COLO829 (cell line): Measurements from ENCODE around the gene GATM.

Experiments
- DNase-seq: peaks from one replicate; pipeline ENCODE4 v3.0.0; 2012; ENCODE audit warnings: low spot score

GATM gene

DNA sequence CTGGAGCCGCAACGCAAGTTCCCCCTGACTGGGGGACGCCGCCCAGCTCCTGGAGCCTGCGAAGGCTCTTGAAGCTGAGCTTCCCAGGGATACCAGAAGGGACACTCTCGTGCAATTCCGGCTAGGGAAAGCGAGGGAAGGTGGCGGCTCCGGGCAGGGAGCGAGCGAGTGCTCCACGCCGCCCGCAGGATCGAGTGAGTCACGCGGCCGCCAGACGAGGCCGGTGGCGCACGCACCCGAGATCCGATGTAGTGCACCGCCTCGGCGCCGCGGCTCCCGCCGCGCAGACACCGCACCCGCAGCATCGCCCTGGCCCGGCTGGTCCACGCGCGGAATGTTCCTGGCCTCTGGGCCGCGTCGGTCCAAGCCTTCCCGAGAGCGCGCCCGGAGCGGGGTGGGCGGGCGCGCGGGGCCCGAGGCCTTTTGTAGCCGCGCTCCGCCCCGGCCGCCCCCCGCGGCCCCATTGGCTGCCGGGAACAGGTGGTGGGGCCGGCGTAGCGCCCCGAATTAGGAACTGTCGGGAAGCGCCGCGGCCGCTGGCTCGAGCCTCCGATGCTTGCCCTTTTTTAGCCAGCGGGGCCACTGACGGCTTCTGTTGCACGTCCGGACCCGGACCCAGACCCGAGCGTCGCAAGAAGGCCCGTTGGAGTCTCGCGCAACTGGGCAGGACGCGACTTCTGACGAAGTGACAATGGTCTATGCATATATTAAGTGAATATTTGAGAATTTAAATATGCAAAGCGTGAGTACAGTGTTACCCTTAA lies at the start of gene GATM:
TSS of gene GATM (minus strand) at position 396 of the 764 bp plus-strand sequence. CDS start at position 305, 91 bp downstream.
- DNase-seq, result no peak

- DNase-seq, result no peak
Observed at GRCh38 chr15:45427085-45427484, 48.7 kb upstream of the GATM start.

DNA sequence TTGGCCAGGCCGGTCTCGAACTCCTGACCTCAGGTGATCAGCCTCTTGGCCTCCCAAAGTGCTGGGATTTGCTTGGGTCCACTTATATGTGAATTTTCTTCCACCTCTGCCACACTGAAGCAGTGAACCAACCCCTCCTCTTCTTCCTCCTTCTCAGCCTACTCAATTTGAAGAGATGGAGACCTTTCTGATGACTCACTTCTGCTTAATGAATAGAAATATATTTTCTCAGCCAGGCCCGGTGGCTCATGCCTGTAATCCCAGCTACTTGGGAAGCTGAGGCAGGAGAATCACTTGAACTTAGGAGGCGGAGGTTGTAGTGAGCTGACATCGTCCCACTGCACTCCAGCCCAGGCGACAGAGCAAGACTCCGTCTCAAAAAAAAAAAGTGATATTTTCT lies 46.8 kb upstream of the GATM start:
- DNase-seq, result no peak

DNA sequence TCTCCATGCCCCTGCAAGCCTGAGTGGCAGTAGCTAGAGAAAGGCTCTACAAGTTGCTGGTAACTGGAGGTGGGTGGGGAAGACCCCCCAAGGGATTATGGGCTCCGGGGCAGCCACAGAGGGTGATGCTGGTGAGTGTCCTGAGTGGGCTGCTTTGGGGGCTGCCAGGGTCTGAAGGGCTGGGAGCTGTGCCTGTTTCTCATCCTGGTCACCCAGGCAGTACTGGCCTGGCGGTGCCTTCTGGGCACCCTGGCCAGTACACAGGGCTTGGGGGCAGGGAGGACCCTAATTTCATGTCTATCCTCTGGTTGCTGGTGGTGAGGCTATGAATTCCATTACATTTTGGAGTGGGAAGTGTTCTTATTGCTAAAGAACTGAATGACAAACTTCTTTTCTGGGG lies 46.1 kb upstream of the GATM start:
- no peak for DNase-seq

- DNase-seq, result no peak
Observed at GRCh38 chr15:45417303-45417950, 39.1 kb upstream of the GATM start.

DNA sequence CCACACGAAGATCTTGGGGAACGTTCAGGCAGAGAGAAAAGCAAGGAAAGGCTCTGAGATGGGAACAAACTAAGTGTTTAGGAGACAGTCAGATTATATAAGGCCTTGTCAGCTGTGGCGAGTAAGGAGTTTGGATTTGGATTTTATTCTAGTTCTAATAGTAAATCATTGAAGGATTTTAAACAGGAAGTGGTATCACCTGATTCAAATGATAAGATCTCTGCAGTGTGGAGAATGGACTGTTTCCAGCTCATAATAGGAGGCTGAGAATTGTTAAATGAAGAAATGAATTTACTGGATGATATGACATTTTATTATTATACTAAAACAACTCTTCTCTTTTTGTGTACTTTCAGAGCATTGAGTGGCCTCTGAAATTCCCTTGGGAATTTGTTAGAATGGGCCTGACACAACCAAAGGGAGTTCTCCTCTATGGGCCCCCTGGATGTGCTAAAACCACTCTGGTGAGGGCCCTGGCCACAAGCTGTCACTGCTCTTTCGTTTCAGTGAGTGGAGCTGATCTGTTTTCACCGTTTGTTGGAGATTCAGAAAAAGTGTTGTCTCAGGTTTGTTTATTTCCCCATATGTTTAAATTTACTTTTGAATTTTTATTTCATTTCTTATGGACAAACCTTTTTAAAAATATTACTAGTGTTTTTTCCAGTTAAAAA lies 36.0 kb upstream of the GATM start:
- no peak for DNase-seq

DNA sequence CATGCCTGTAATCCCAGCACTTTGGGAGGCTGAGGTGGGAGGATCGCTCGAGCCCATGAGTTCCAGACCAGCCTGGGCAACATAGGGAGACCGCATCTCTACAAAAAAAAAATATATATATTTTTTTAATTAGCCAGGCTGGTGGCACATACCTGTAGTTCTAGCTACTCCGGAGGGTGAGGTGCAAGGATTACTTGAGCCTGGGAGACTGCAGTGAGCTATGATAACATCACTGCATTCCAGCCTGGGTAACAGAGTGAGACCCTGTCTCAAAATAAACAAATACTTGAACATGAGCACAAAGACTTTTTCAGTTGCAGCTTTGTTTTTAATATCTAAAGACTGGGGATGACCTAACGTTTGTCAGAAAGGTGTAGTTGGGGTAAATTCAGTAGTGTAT lies 31.3 kb upstream of the GATM start:
- no peak for DNase-seq

GRCh38 chr15:45407786-45408185 lies 29.4 kb upstream of the GATM start:
- no peak for DNase-seq

DNA sequence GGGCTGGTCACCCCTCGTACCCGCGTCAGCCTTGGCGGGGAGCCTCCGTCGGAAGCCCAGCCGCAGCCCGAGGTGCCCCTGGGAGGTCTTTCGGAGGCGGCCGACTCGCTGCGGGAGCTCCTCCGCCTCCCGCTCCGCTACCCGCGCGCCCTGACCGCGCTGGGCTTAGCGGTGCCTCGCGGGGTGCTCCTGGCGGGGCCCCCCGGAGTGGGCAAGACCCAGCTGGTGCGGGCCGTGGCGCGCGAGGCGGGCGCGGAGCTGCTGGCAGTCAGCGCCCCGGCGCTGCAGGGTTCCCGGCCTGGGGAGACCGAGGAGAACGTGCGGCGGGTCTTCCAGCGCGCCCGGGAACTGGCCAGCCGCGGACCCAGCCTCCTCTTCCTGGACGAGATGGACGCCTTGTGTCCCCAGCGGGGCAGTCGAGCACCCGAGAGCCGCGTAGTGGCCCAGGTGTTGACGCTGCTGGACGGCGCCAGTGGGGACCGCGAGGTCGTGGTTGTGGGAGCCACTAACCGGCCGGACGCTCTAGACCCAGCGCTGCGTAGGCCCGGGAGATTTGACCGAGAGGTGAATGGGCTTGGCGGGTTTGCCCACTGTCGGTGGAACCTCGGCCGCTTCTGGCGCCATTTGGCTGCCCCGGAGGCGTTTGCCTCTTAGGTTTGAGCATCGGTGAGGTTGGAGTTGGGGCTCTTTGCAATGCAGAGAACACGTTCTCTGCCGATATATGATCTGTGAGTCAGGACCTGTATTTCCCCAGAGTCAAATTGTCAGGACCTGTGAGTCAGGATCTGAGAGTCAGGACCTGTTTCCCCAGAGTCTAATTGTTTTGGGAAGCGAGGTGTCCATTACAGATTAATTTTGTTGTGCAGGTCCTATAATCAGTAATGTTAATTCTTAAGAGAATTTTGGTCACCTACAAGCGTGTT lies 24.9 kb upstream of the GATM start:
- DNase-seq, result no peak

GRCh38 chr15:45402162-45402954 lies 24.0 kb upstream of the GATM start:
- peak; percentile 93 for DNase-seq

DNA sequence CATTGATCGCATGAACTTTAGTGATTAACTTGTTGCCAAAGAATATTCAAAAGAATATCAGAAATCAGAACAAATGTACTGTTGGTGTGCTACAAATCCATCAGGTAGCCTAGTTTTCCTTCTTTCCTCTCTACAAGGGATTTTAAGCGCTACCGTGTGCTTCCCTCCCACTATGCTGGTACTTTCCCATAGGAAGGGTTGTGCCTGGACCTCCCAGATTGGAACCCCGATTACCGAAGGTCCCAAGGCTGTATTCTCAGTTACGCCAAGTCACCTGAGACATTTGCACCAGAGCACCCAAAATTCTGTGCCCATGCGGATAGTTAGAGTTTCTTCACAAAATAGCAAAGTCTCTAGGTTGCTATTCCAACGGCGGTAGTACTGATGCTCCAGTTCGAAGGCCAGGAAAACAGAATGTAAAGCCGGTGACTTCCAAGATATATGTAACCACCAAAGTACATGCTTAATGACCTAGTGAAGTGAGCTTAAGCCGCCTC lies 23.4 kb upstream of the GATM start:
- no peak for DNase-seq

- no peak for DNase-seq
Observed at GRCh38 chr15:45399381-45400212, 21.3 kb upstream of the GATM start.

DNA sequence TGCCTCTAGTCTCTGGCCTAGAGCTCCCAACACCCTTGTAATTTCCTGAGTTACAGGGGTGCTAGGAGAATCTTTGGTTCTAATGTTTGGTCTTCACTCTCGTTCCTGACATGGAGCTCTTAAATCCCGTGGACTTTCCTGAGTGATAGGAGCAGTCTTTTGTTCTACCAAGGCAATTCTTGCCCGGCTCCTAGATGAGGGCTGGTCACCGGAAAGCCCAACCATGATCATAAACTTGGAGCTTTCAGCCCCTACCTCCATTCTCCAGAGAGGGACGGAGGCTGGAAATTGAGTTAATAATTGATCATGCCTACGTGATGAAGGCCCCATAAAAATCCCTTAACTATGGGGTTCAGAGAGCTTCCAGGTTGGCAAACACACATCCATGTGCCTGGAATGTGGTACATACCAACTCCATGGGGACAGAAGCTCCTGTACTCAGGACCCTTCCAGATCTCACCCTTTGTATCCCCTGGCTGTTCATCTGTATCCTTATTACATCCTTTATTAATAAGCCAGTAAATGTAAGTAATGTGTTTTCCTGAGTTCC lies 18.8 kb upstream of the GATM start:
- DNase-seq, result no peak

DNA sequence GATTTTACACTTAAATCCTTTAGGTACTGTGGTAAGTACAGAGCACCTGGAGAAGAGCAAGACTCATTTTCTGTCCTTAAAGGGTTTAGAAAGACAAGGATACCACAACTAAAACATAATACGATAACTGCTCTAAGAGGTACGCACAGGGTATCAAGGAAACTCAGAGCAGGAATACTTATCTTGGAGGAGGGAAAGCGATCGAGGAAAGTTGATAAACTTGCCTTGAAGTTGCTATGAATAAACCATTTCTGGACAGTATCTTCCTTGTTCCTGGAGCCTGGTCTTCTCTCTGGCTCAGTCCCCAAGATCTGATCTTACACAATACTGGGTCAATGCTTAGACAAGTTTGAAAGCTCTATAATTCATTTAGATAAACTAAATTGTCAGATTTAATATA lies 17.6 kb upstream of the GATM start:
- DNase-seq, result no peak

DNA sequence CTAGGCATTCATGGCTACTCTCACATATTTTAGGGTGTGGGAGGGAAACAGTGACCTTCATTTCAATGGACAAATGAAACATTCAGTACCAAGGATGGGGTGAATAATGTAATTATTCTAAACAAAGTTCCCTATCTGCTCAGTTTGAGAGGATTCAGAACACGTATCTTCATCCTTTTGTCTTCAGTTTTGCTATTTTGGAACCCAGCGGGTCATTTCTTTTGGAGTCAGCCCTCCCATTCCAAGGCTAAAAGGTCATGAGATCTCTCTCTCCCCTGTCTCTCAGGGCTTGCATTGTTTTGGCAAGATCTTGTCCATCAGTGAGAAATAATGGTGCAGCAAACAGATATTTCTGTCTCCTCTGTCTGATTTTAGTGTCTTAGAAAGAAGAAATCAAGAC lies 16.3 kb upstream of the GATM start:
- no peak for DNase-seq

DNA sequence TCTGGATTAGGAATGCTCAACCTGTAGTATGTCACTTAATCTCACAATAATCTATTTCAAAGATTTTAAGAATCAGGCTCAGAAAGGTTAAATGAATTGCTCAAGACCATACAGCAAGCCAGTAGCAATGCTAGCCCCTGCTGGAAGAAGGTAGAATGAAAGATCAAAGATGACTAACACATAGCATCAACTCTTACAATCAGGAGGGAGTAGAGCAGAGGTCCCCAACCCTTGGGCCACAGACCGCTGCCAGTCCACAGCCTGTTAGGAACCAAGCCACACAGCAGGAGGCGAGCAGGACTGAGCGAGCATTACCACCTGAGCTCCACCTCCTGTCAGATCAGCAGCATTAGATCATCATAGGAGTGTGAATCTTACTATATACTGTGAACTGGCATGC lies 15.5 kb upstream of the GATM start:
- no peak for DNase-seq

DNA sequence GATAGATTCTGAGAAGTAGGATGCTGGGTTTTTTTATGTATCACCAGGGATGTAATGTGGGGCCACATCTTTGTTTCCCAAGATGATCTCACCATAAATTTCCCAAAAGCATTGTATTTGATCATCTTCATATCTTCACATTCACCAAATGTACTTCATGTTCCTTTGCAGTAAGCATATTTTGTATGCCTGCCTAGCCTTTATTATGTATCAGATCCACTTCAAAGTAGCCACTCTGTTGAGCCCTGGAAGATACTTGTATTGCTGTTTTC lies 14.2 kb upstream of the GATM start:
- no peak for DNase-seq

- DNase-seq, result no peak
Observed at GRCh38 chr15:45391746-45392583, 13.6 kb upstream of the GATM start.

- no peak for DNase-seq
Observed at GRCh38 chr15:45389351-45389750, 11.0 kb upstream of the GATM start.
